GM23248 (cell line): ENCODE results near the gene MOV10.

Source experiments
- EZH2 ChIP-seq: fragments of 200-600 bp; sonication (generic); IDR thresholded peaks from 2 replicates; pipeline ENCODE4 v1.6.1; 2018; ENCODE audit warnings: antibody characterized with exemption, mild to moderate bottlenecking; ENCODE audit not compliant: insufficient read depth, poor library complexity, severe bottlenecking
- EZH2phosphoT487 ChIP-seq: fragments of 200-600 bp; sonication (generic); IDR thresholded peaks from 2 replicates; pipeline ENCODE4 v1.6.1; 2018; ENCODE audit warnings: antibody characterized with exemption, moderate library complexity, mild to moderate bottlenecking, low read depth; ENCODE audit not compliant: insufficient read depth

DNA sequence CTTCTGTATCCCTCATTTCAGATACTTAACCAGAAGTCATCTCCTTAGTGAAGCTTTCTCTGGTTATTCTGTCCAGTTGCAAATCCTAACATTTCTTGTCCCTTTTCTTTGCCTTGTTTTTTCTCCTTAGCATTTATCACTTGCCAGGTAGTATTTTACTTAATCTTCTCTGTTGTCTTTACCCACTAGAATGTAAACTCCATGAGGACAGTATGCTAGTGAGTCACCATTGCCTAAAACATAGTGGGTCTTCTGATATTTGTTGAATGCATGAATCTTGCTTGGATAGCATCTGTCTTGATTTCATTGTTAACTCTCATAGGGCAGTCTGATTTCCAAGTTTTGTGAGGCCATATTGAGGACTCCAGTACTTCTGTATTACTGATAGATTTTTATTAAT is 45.2 kb upstream of the MOV10 start:
- TF ChIP-seq EZH2 = no peak
- no peak for TF ChIP-seq EZH2phosphoT487
